Peyer's patch (tissue), 4 donors: ENCODE data around the gene HS3ST5.

ENCODE experiments used
- CTCF ChIP-seq, 6 experiments: fragments of 450-650 bp in 4 of 6; fragments of 200-600 bp in 2 of 6; sonication (generic) in 1 of 6; IDR thresholded peaks; one replicate each; pipeline ENCODE4 v1.5.1; 2017 to 2019; ENCODE audit warnings: antibody characterized with exemption in 6 of 6, mild to moderate bottlenecking in 3 of 6, moderate library complexity in 1 of 6
- POLR2A ChIP-seq, 2 donors: fragments of 450-650 bp; IDR thresholded peaks; one replicate each; pipeline ENCODE4 v1.5.1; 2017; ENCODE audit warnings: antibody characterized with exemption in 2 of 2, mild to moderate bottlenecking in 2 of 2, moderate library complexity in 2 of 2

- TF ChIP-seq CTCF (IDR thresholded peaks at IDR 0.05) = no peak
- no peak for TF ChIP-seq POLR2A (IDR thresholded peaks at IDR 0.05)
These were observed 183.1 kb downstream of the HS3ST5 start for GRCh38 chr6:114159727-114160126.
